GM18511 (cell line): ENCODE results near the gene ERCC4.
A peak's percentile ranks its signal among the peaks of the same experiment; 100 is the strongest.

ENCODE experiments used
- ATAC-seq: cut with Tn5 transposase; IDR thresholded peaks from one replicate; pipeline ENCODE4 v1.9.1; 2021; ENCODE audit warnings: mild to moderate bottlenecking, moderate library complexity; ENCODE audit not compliant: unreplicated experiment

ERCC4 gene

DNA sequence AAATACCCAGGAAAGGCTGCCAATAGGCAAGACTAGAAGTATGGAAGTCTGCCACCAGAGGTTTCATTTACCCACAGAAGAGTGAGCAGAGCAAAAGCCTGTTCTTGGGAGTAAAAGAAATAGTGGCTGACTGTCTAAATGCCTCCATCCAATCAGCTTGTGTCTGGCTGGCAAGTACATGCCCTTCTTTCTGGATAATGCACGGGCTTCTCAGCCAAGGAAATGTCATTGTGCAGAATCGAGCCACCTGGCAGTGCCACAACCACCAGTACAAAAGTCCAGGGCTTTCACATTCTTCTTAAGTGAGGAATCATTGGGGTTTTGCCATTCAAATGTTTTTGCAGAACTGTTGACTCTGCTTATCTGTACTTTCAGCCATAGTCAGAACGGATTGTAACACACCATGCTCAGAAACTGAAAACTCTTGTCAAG, 10.1 kb upstream of the ERCC4 start:
- no peak for ATAC-seq

DNA sequence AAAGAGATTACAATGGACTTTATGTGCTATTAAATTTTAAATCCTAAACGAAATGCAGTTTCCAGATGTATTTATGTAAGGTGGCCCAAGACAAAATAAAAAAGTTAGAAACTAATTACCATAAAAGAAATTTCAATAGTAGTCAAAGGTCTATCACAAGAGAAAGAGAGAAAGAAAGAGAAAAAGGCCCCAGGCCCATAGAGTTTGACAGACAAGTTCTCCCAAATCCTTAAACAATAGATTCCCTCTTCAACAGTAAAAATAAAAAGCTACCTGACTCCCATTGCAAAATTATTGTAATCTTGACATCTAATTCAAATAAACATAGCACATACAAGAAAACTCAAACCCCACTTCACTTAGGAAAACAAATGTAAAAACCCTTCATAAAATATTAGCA, 8.6 kb upstream of the ERCC4 start:
- no peak for ATAC-seq

DNA sequence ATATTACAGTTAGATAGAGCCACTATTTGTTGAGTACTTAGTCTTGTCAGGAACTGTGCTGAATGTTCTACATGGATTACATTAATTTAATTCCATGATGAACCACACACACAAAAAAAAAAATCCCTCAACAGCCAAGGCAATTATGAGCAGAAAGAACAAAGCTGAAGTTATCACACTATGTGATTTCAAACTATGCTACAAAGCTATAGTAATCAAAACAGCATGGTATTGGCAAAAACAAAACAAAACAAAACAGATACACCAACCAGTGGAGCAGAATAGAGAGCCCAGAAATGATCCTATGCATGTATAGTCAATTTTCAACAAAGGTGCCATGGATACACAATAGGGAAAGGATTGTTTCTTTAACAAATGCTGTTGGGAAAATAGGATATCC, 8.1 kb upstream of the ERCC4 start:
- no peak for ATAC-seq

DNA sequence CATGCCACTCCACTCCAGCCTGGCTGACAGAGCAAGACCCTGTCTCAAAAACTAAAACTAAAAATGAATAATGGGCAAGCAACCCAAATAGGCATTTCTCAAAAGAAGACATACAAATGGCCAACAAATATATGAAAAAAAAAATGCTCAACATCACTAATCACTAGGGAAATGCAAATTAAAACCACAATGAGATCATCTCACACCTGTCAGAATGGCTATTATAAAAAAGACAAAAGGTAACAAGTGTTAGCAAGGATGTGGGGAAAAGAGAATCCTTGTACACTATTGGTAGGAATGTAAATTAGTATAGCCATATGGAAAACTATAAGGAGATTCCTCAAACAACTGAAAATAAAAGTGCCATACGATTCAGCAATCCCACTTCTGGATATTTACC, 7.1 kb upstream of the ERCC4 start:
- no peak for ATAC-seq

DNA sequence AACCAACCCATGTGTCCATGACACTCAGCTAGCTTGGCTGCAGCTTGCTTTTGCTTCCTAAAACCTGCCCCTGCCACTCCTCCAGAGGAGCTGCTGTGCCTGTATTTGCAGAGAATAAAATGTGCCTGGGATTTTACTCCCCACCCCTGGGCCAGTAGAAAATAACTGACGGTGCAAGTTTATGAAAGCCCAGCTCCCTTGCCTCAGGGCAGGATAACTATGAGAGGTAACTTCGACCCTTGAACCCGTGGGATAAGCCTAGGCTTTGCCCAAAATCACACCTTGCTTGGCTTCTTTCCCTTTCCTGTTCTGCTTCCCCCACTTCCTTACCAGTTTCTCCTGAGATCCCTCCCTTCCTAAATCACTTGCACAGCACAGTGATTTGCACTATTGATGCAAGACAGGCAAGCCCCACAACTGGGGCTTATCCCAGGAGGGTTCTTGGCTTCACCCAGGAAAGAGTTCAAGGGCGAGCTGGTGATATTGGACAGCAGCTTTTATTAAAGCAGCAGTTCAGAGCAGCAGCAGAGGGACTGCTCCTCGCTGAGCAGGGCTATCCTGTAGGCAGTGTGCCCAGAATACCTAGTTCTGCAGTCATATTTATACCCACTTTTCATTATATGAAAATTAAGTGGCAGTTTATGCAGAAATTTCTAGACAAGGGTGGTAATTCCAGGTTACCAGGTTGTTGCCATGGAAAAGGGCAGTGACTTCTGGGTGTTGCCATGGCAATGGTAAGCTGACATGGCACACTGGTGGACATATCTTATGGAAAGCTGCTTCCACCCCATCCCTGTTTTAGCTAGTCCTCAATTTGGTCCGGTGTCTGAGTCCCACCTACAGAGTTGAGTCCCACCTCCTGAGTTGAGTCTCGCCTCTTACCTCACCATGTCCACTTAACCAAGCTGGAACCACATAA, 6.3 kb upstream of the ERCC4 start:
- ATAC-seq = no peak

DNA sequence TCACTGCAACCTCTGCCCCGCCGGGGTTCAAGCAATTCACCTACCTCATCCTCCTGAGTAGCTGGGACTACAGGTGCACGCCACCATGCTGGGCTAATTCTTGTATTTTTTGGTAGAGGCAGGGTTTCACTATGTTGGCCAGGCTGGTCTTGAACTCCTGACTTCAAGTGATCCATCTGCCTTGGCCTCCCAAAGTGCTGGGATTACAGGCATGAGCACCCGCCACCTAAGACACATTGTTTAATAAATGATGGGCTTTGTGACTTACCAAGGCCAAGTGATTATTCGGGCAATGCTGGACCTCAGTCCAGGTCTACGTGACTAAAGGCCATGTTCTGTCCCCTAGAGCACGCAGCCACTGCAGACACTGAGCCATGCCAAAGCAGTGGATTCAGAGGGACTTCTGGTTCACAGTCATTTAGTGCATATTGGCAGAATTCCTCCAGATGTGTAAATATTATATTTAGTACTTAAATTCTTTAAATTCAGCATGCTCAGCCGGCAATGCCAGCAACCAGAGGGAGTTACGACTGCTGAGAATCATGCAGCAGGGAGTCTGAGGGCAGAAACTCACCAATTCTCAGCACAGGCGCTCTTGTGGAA, 4.8 kb upstream of the ERCC4 start:
- ATAC-seq = no peak

DNA sequence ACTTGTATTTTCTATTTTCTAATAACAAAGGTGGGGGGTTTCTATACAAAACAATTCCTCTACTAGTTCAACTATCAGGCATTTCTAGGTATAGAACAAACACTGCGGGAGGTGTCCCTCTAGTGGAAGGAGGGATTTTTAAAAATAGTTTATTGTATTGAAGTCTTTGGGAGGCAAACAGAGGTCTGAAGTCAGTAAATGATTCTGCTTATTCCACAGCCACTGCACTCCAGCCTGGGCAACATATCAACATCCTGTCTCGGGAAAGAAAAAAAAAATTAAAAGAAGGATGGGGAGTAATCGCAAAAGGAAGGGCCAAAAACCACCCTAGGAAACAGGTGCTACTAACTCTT, 648 bp upstream of the ERCC4 start:
- ATAC-seq = no peak

DNA sequence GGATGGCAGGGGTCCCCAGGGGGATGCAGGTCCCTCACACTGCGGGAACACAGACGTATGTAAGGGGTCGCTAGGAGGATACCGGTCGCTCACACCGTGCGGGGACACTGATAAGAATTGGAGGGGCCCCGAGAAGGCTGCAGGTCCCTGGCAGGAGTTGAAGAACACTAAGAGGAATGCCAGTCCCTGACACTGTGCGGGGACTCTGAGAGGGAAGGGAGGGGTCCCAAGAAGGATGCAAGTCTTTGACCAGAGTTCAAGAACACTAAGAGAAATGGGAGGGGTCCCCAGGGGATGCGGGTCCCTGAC, 510 bp downstream of the ERCC4 start:
- ATAC-seq = peak; percentile 2

DNA sequence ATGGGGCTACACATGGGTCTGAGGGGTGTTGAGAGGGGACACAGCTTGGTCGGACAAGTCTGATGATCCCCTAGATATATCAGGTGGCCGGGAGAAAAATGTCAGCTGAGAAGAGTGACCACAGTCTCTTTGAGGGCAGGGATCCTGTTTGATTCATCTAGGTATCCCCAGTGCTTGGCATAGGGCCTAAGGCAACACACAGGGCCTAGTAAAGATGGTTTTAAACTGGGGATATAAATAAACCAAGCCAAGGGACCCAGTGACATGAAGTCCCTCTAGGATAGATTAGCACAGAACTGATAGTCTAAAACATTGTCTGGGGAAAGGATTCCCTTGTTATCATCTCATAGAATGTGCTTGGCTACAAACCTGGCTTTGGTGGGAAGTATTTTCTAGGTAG, 1.4 kb downstream of the ERCC4 start:
- ATAC-seq = no peak

DNA sequence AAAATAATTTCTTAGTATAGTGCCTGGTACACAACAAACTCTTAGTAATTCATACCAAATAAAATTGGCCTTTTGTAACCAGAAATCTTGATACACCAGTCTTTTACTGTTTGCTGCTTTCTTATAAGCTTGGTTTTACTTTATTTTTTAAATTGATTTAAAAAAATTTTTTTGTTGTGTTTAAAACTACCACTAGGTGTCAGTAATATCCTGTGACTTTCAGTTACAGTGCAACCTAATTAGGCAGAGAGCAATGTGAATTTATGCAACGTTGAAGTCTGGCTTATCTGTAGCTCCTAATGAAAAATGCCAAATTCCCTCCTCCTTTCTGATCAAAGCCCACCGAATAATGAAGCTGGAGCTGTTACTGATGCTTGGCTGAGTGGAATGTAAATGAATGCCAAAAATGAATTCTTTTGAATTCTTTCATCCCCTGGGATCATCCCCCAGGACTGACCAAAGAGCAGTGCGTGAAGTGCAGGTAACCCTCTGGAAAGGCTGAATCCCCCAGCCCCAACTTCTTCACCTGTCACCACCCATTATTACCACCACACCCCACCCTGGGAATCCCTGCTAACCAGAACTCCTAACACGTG, 3.8 kb downstream of the ERCC4 start:
- ATAC-seq = no peak

DNA sequence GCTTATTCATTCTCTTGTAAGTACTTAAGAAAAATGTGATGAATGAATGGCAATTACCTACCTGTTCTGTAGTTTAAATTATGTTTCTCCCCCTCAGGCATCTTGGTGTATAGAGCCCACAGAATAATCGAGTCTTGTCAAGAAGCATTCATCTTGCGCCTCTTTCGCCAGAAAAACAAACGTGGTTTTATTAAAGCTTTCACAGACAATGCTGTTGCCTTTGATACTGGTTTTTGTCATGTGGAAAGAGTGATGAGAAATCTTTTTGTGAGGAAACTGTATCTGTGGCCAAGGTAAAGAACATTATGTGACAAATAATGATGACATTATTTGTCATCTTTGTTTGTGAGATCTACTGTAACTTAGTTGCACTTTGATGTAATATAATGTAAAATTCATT, 6.5 kb downstream of the ERCC4 start:
- no peak for ATAC-seq

DNA sequence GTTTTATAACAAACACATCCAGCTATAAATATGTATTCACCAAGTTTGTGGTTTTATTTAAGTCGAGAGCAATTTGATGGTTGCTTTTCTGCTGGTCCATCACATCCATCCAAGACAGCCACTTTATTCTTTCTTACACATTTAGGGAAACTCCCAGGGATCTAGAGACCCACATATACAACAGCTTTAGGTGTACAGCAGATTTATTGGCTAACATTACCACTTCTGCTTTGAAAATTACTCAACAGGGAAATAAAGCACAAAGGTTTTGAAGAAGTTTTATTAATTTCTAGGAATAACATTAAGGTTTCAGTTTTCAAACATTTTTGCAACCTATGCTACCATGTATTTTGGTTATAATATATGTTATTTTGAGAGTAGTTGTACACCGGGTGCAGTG, 6.9 kb downstream of the ERCC4 start:
- ATAC-seq = no peak

DNA sequence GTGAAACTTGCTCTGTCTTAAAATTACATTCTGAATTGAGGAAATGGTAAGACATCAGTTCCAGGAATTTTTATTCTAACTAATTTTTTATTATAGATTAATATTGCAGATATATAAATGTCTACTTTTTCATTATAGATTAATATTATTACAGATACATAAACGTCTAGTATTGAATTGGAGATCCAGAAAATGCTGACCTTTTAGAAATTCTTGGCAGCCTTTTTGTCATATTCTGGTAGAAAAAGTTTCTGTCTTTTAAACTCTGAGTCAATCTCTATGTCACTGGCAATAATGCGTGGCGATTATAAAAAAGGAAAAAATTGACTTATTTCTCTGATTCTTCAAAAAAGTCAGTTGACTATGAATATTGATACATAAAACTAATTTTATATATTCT, 8.7 kb downstream of the ERCC4 start:
- ATAC-seq = no peak

DNA sequence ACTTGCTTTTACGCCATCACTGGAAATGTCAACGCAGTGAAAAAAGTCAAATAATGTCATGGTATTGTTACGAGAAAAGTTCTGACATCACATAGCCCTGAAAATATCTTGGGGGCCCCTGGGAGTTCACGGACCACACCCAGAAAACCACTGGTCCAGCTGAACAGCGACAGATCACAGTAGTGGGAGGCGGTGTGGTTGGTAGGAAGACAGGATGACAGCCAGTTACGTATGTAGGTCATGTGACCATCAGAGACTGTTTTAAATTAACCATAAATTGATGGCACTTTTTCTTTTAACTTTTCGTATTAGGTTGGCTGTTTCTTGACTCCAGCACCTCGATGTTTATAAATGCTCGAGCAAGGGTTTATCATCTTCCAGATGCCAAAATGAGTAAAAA, 11.9 kb downstream of the ERCC4 start:
- ATAC-seq = no peak

DNA sequence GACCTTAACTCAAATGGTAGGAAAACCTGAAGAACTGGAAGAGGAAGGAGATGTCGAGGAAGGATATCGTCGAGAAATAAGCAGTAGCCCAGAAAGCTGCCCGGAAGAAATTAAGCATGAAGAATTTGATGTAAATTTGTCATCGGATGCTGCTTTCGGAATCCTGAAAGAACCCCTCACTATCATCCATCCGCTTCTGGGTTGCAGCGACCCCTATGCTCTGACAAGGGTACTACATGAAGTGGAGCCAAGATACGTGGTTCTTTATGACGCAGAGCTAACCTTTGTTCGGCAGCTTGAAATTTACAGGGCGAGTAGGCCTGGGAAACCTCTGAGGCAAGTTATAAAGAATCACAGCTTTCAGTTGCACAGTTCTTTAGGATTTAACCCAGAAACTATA, 15.5 kb downstream of the ERCC4 start:
- ATAC-seq = no peak

DNA sequence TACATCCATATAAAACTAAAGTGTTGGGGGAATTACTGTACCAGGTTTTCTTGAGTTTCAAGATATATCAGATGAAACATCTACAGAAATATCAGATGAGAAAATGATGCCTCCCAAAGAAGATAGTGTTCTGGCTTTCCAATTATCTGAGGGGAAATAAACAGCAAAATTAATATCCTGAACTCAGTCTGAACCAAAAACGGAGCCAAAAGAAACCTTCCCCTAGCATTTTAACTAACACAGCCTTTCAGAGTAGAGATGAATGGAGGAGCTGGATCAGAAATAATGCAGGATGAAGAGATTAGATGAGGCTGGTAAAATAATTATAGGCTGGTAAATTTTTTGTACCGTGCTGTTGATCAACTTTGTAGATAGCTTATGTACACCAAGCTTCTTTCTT, 16.2 kb downstream of the ERCC4 start:
- ATAC-seq = no peak

DNA sequence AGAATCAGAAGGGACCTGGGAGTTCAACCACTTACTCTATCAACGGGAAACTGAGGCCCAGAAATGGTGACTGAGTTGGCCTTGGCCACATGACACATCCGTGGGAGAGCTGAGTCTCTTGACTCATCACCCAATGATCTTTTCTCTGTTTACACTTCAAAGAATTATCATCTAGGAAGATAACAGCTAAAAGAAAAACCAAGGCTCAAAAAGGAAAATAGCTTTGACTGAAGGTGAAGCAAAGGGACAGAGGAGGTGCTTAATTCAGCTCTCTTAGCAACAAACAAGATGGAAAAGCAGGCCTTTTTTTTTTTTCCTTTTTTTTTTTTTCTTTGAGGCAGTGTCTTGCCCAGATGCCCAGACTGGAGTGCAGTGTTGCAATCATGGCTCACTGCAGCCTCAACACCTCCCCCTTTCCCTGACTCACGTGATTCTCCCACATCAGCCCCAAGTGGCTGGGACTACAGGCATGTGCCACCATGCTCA, 16.7 kb downstream of the ERCC4 start:
- no peak for ATAC-seq

DNA sequence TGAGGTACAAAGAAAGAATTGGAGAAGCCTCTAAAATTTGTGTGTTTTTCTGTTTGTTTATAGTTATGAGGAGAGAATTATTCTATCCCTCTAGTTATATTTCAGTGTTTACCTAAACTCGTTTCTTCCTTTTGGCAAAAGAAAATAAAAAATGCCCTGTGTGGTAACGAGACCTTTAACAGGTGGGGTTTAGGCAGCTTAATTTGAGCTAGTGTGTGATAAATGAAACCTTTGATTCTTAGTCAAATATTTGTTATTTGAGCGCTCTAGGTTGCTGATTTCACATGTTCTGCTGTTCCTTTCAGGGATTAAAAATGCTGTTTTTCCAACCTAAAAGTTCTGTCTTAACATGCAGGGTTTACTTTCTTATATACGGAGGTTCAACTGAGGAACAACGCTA, 17.5 kb downstream of the ERCC4 start:
- ATAC-seq = no peak

DNA sequence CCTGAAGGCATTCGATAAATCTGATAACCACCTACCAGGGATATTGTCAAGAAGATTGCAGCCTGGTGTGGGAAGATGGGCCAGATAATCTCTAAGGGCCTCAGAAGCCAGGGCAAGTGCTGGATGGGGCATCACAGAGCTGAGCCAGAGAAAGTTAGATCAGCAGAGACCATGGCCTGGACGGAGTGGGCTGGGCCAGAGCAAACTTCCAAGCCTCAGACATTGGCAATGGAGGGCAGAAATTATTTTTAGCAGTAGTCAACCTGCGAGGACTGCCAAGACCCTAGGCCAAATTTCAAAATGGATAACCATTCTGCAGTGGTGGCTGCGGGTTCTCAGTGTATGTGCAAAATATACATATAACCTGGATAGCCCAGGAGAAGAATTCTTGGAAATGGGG, 18.5 kb downstream of the ERCC4 start:
- ATAC-seq = no peak

DNA sequence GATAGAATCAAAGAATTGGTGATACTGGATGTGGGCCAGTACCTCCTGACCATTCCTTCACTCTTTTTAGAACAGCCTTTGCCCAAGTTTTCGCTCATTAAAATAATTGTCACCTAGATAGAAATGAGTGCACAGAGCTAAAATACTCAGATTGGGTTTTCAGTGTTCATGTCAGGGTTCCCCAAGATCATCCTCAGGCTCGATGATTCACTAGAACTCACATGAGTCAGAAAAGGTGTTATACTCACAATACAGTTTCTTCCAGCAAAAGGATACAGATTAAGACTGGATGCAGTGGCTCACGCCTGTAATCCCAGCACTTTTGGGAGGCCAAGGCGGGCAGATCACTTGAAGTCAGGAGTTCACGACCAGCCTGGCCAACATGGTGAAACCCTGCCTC, 19.9 kb downstream of the ERCC4 start:
- ATAC-seq = no peak

DNA sequence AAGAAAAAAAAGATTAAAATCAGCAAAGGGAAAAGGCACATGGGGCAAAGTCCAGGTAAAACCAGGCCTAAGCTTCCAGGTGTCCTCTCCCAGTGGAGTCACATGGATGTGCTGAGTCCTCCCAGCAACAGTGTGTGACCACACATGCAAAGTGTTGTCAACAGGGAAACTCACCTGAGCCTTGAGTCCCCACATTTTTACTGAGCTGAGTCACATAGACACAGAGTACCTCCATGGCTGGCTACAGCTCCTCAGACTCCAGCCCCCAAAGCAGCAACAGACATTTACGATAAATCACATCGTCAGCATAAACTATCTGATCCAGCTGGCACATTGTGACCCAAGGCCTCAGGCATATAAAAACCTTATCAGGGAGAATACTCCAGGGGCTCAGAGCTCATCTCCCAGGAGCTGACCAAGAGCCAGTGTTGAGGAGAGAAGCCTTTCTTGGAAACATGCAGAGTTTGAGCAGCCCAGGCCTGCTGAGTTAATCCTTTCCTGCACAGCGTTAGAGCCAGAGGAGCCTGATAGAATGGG, 20.5 kb downstream of the ERCC4 start:
- no peak for ATAC-seq

DNA sequence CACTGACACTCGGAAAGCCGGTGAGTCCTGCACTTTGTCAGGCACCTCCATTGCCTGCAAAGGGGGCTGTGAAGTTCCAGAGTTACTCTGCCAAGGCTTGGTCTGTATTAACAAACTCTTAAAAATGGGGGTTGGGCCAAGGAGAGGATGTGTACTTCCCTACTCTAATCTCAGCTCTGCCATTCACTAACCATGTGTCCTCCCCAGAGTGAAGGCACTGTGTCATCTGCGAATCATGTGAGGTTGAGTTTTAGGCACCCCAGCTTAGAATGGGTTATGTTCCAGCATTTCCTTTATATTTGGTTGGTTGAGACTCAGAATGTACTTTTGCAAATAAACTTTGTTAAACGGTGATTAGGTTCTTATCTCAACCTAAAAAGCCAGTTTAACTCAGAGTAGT, 24.9 kb downstream of the ERCC4 start:
- no peak for ATAC-seq
